ENCODE data around the gene MRPL1.
"Not testable (repeated sequence)": the region's sequence is repeated elsewhere in the genome, so short reads cannot be mapped to it uniquely, and the experiment has no call there.

MRPL1 gene

GRCh38 chr4:77920371-77920770 is 57.7 kb downstream of the MRPL1 start:
- DNase-seq = no peak

GRCh38 chr4:77921701-77922100 is 59.1 kb downstream of the MRPL1 start:
- no peak for DNase-seq

GRCh38 chr4:77922158-77923094 is 59.8 kb downstream of the MRPL1 start:
- DNase-seq = no peak

- DNase-seq = no peak
Measured at GRCh38 chr4:77927991-77928925, 65.6 kb downstream of the MRPL1 start.

GRCh38 chr4:77930154-77930639 is 67.6 kb downstream of the MRPL1 start:
- DNase-seq = no peak

GRCh38 chr4:77930876-77931275 is 68.2 kb downstream of the MRPL1 start:
- no peak for DNase-seq

GRCh38 chr4:77931452-77932135 is 69.0 kb downstream of the MRPL1 start:
- no peak for DNase-seq

GRCh38 chr4:77938560-77938959 is 75.9 kb downstream of the MRPL1 start:
- no peak for DNase-seq

GRCh38 chr4:77945929-77946328 is 83.3 kb downstream of the MRPL1 start:
- DNase-seq = not testable (repeated sequence)

- DNase-seq = no peak
Measured at GRCh38 chr4:77950203-77950602, 87.6 kb downstream of the MRPL1 start.

GRCh38 chr4:77952457-77952856 is 89.8 kb downstream of the MRPL1 start:
- DNase-seq = no peak

GRCh38 chr4:77954690-77955089 is 92.1 kb downstream of the MRPL1 start:
- no peak for DNase-seq

- no peak for DNase-seq
Measured at GRCh38 chr4:77956917-77957316, 94.3 kb downstream of the MRPL1 start.

GRCh38 chr4:77958897-77959296 is 96.3 kb downstream of the MRPL1 start:
- no peak for DNase-seq

GRCh38 chr4:77959566-77960338 is 97.1 kb downstream of the MRPL1 start:
- DNase-seq = peak; percentile 63

- no peak for DNase-seq
Measured at GRCh38 chr4:77960367-77960766, 97.7 kb downstream of the MRPL1 start.

- DNase-seq = no peak
Measured at GRCh38 chr4:77963004-77963403, 100.4 kb downstream of the MRPL1 start.

GRCh38 chr4:77973657-77974056 is 111.0 kb downstream of the MRPL1 start:
- DNase-seq = not testable (repeated sequence)

- DNase-seq = not testable (repeated sequence)
Measured at GRCh38 chr4:77982900-77983540, 120.4 kb downstream of the MRPL1 start.

- not testable (repeated sequence) for DNase-seq
Measured at GRCh38 chr4:77983612-77984311, 121.1 kb downstream of the MRPL1 start.

- DNase-seq = no peak
Measured at GRCh38 chr4:77989968-77990367, 127.3 kb downstream of the MRPL1 start.

Data from inflammatory macrophage treated with lipopolysaccharide for 4 hours (primary cell).